Tibial nerve (tissue), 4 donors: ENCODE data around the gene CPXM1. TPM values are rescaled to one million over a fixed set of nuclear protein-coding genes. Genes with fewer than 3 reads are reported as not detected.

ENCODE experiments used
- DNase-seq, 2 donors: peaks; one replicate each; pipeline ENCODE4 v3.0.0-alpha.2; 2019; ENCODE audit warnings: low spot score in 2 of 2
- H3K27ac ChIP-seq, 4 donors: fragments of 200-600 bp; sonication (generic) in 3 of 4; one replicate each; pipeline ENCODE4 v1.5.1; 2017 to 2019; ENCODE audit warnings: mild to moderate bottlenecking in 1 of 4
- H3K27me3 ChIP-seq, 2 donors: fragments of 200-600 bp; sonication (generic) in 1 of 2; one replicate each; pipeline versions ENCODE4 v1.5.1 to v1.6.0; 2017 to 2019
- H3K36me3 ChIP-seq, 3 donors: fragments of 200-600 bp; sonication (generic); one replicate each; pipeline ENCODE4 v1.5.1; 2018 to 2019
- H3K4me1 ChIP-seq, 4 donors: fragments of 200-600 bp; sonication (generic) in 3 of 4; one replicate each; pipeline ENCODE4 v1.5.1; 2017 to 2019
- H3K4me3 ChIP-seq, 4 donors: fragments of 200-600 bp; sonication (generic) in 3 of 4; one replicate each; pipeline ENCODE4 v1.5.1; 2017 to 2019; ENCODE audit warnings: mild to moderate bottlenecking in 1 of 4, moderate library complexity in 1 of 4
- H3K9me3 ChIP-seq, 4 donors: fragments of 200-600 bp; sonication (generic) in 3 of 4; one replicate each; pipeline ENCODE4 v1.5.1; 2017 to 2019
- CTCF ChIP-seq, 5 experiments: fragments of 200-600 bp in 3 of 5; fragments of 450-650 bp in 2 of 5; sonication (generic) in 3 of 5; IDR thresholded peaks; one replicate each; pipeline ENCODE4 v1.5.1; 2016 to 2019; ENCODE audit warnings: antibody characterized with exemption in 5 of 5, mild to moderate bottlenecking in 3 of 5, moderate library complexity in 2 of 5
- EP300 ChIP-seq, 2 donors: sonication (generic); formaldehyde crosslinking; IDR thresholded peaks; one replicate each; pipeline ENCODE4 v1.6.1; 2017; ENCODE audit warnings: antibody characterized with exemption in 2 of 2, mild to moderate bottlenecking in 1 of 2
- POLR2A ChIP-seq, 2 donors: fragments of 450-650 bp; IDR thresholded peaks; one replicate each; pipeline ENCODE4 v1.6.1; 2017; ENCODE audit warnings: antibody characterized with exemption in 2 of 2, mild to moderate bottlenecking in 2 of 2, moderate library complexity in 2 of 2
- WGBS, 2 donors: methylation state at CpG; one replicate each; pipeline ENCODE4 v1.1.5; 2018; 5-methylcytosine and 5-hydroxymethylcytosine counted together
- total RNA-seq, 4 donors: library from RNA; depleted of rRNA; stranded (reverse); fragments of >200 nt; gene quantifications; one replicate each; pipeline ENCODE4 v1.1.0, GENCODE V29; 2016

Gene CPXM1
- total RNA-seq, 4 donors from 2014 or later = 1.6 to 3.6 (median 1.9) TPM

- Histone ChIP-seq H3K27ac (no peak overlapping the region), H3K9me3 (no peaks in the 10 kb centered on the region), H3K4me3 (no peak overlapping the region), H3K36me3 (no peaks in the 10 kb centered on the region), H3K27me3 (peaks cover 0 to 27% of the 10 kb centered on the region in 2 donors), H3K4me1 (peaks cover 0 to 16% (median 5%) of the 10 kb centered on the region in 4 donors)
- TF ChIP-seq POLR2A (IDR thresholded peaks at IDR 0.05) (no peak), EP300 (IDR thresholded peaks at IDR 0.05) (no peak), CTCF (IDR thresholded peaks at IDR 0.05) (no peak)
- 88 to 95% methylated on average over 2 of the region's 2 CpGs for WGBS, 2 donors
- DNase-seq = no peak
Measured at GRCh38 chr20:2825761-2826160, 25.3 kb upstream of the CPXM1 start.

GRCh38 chr20:2822073-2822472 is 21.6 kb upstream of the CPXM1 start:
- DNase-seq = no peak
- H3K9me3 ChIP-seq = no peaks in the 10 kb centered on the region
- 35 to 41% methylated on average over 5 of the region's 5 CpGs for WGBS, 2 donors
- H3K27ac ChIP-seq = no peak overlapping the region
- H3K36me3 ChIP-seq = no peaks in the 10 kb centered on the region
- no peak for TF ChIP-seq EP300 (IDR thresholded peaks at IDR 0.05)
- TF ChIP-seq POLR2A (IDR thresholded peaks at IDR 0.05) = no peak
- no peak for TF ChIP-seq CTCF (IDR thresholded peaks at IDR 0.05)
- H3K4me1 ChIP-seq = peaks cover 0 to 27% (median 5%) of the 10 kb centered on the region in 4 donors
- H3K4me3 ChIP-seq = no peak overlapping the region
- peaks cover 0 to 37% of the 10 kb centered on the region in 2 donors for H3K27me3 ChIP-seq

GRCh38 chr20:2820896-2821869 is 20.8 kb upstream of the CPXM1 start:
- no peak for DNase-seq
- TF ChIP-seq POLR2A (IDR thresholded peaks at IDR 0.05) (no peak), EP300 (IDR thresholded peaks at IDR 0.05) (no peak), CTCF (IDR thresholded peaks at IDR 0.05) (no peak)
- H3K27ac ChIP-seq = no peak overlapping the region
- H3K4me3 ChIP-seq = no peak overlapping the region
- no peaks in the 10 kb centered on the region for H3K36me3 ChIP-seq
- H3K9me3 ChIP-seq = no peaks in the 10 kb centered on the region
- peaks cover 0 to 36% of the 10 kb centered on the region in 2 donors for H3K27me3 ChIP-seq
- peaks cover 0 to 27% (median 5%) of the 10 kb centered on the region in 4 donors for H3K4me1 ChIP-seq
- 8 to 19% methylated on average over 48 to 53 of the region's 68 CpGs for WGBS, 2 donors

GRCh38 chr20:2820084-2820895 is 19.9 kb upstream of the CPXM1 start:
- no peaks in the 10 kb centered on the region for H3K9me3 ChIP-seq
- no peak overlapping the region for H3K4me3 ChIP-seq
- TF ChIP-seq EP300 (IDR thresholded peaks at IDR 0.05) (no peak), CTCF (IDR thresholded peaks at IDR 0.05) (no peak), POLR2A (IDR thresholded peaks at IDR 0.05) (no peak)
- DNase-seq = no peak
- WGBS, 2 donors = 17 to 21% methylated on average over 32 of the region's 32 CpGs
- H3K27ac ChIP-seq = no peak overlapping the region
- H3K36me3 ChIP-seq = no peaks in the 10 kb centered on the region
- H3K27me3 ChIP-seq = peaks cover 0 to 36% of the 10 kb centered on the region in 2 donors
- peaks cover 0 to 29% (median 5%) of the 10 kb centered on the region in 4 donors for H3K4me1 ChIP-seq
